Measurements from ENCODE around the gene CCDC175.

CCDC175 gene

DNA sequence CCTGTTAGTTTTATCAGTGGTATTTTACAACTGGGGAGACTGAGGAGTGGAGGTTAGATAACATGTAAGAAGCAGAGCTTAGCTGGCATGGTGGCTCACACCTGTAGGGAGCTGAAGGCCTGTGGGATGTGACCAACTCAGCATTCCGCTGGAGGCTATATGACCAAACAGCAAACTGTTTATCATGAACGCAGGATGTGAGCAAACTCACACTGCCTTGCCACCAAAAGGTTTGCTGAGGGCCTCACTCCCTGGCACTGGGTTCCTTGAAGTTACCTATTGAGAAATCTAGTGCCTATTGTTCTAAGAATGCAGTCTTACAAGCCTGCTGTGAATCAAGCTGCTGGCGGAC lies 68.9 kb downstream of the CCDC175 start:
- H3K9ac ChIP-seq (ENCODE audit: low read depth, low read length), result no peak overlapping the region
- no peak overlapping the region for H3K4me3 ChIP-seq (ENCODE audit: low read length)
- no peaks in the 10 kb centered on the region for H3K27me3 ChIP-seq (ENCODE audit: insufficient read depth, low read length)
- H3K4me1 ChIP-seq (ENCODE audit: insufficient read depth, low read length), result peaks cover 6% of the 10 kb centered on the region; the same call in 1 of the 2 replicates
- no peak overlapping the region for H3K27ac ChIP-seq (ENCODE audit: low read depth, low read length)
- whole genome bisulfite sequencing, result 94% methylated on average over 3 of the region's 3 CpGs
- H3K36me3 ChIP-seq (ENCODE audit: insufficient read depth, low read length), result peaks cover 22% of the 10 kb centered on the region
- 0 out of 2 replicates have a peak, but pooled peaks cover under 1% of the 10 kb centered on the region for H3K9me3 ChIP-seq (ENCODE audit: insufficient read depth, low read depth, low read length)

DNA sequence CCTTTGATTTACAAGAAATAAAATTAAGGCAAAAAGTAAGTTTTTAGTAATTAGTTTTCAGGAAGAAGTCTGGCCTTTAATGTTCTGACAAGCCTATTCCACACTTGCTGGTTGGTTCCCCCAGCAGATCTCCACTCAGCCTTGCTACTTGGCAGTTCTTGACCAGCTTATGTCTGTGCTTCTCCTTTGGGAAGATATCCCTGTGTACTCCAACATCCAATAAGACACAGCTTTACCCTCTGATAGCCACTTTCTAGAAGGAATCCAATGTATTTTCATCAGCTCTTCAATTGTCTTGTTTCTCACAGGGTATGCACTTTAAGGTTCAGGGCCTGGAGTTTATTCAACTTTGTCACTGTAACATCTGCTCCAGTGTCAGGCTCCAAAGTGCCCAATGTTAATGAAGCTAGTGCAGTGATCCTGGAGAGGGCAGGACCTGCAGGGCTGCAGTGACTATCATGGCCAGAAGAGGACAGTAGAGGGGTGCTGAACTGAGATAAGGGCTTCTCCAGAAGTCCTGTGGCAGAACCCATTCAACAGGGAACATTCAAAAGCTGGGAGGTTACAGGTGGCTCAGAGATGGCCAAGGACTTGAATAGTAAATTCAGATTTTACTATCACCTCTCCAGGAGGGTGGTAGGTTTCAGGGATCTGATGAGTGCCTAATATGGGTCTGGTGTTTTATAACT lies 69.4 kb downstream of the CCDC175 start:
- peaks cover 6% of the 10 kb centered on the region; the same call in 1 of the 2 replicates for H3K4me1 ChIP-seq (ENCODE audit: insufficient read depth, low read length)
- no peak overlapping the region for H3K4me3 ChIP-seq (ENCODE audit: low read length)
- H3K27ac ChIP-seq (ENCODE audit: low read depth, low read length), result no peak overlapping the region
- peaks cover 23% of the 10 kb centered on the region for H3K36me3 ChIP-seq (ENCODE audit: insufficient read depth, low read length)
- no peaks in the 10 kb centered on the region for H3K9me3 ChIP-seq (ENCODE audit: insufficient read depth, low read depth, low read length)
- H3K27me3 ChIP-seq (ENCODE audit: insufficient read depth, low read length), result no peaks in the 10 kb centered on the region
- no peak overlapping the region for H3K9ac ChIP-seq (ENCODE audit: low read depth, low read length)

DNA sequence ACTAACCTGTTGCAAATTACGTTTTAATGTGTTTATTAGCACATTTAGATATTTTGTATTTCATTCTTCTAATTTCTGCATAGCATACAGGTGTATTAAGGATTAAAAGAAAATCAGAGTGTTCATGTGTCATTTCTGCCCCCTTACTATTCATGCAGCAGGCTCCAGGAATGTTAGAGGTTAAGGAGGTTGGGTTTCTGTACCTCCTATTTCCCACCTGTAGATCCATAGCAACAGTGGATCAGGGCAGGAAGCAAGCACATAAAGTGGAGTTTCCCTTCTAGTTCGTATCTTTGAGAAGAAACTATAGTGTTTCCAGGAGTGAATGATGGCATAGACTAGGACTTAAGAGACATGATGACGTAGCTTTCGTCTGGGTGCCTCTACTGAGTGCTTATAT lies 73.4 kb downstream of the CCDC175 start:
- Histone ChIP-seq H3K27ac (ENCODE audit: low read depth, low read length) (no peak overlapping the region), H3K4me1 (ENCODE audit: insufficient read depth, low read length) (0 out of 2 replicates have a peak, but pooled peaks cover 3% of the 10 kb centered on the region), H3K9ac (ENCODE audit: low read depth, low read length) (no peak overlapping the region), H3K36me3 (ENCODE audit: insufficient read depth, low read length) (peaks cover 61% of the 10 kb centered on the region), H3K4me3 (ENCODE audit: low read length) (no peak overlapping the region), H3K27me3 (ENCODE audit: insufficient read depth, low read length) (no peaks in the 10 kb centered on the region), H3K9me3 (ENCODE audit: insufficient read depth, low read depth, low read length) (no peaks in the 10 kb centered on the region)
- WGBS, result 90% methylated on average over 3 of the region's 4 CpGs

DNA sequence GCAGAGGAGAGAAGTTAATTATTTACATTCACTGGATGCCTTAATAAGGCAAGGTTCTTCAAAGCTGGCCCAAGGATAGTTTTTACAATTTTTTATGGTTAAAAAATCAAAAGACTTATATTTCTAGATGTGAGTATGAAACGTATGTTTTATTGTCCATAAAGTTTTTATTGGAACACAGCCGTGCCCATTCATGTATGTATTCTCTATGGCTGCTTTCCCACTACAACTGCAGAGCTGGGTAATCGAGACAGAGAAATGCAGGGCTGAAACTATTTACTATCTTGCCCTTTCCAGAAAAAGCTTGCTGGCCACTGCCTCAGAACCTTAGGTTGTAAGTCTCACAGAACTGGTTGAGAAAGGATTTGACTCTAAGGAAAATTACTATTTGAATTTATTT lies 75.9 kb downstream of the CCDC175 start:
- H3K27me3 ChIP-seq (ENCODE audit: insufficient read depth, low read length), result no peaks in the 10 kb centered on the region
- H3K4me3 ChIP-seq (ENCODE audit: low read length), result no peak overlapping the region
- no peak overlapping the region for H3K27ac ChIP-seq (ENCODE audit: low read depth, low read length)
- H3K36me3 ChIP-seq (ENCODE audit: insufficient read depth, low read length), result peaks cover 84% of the 10 kb centered on the region
- H3K9ac ChIP-seq (ENCODE audit: low read depth, low read length), result no peak overlapping the region
- 98% methylated on average over 3 of the region's 3 CpGs for WGBS
- no peaks in the 10 kb centered on the region for H3K9me3 ChIP-seq (ENCODE audit: insufficient read depth, low read depth, low read length)
- no peaks in the 10 kb centered on the region for H3K4me1 ChIP-seq (ENCODE audit: insufficient read depth, low read length)

DNA sequence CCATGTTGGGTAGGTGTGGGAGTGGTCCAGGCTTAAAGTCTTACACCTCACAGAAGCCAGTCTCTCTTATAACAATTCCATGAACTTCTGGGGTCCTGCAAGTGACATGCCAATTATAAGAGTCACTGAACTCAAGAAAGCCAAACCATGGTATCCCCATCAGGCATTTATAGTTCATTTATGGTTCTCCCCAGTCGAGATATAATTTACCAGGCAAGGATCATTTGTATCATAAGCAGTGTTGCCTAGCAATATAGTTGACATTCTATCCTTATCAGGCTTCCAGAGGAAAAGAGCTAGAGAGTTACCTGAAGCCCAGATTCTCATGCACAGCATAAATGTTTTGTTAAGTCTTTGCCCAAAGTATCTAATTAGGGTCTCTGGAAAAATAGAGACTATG lies 84.2 kb downstream of the CCDC175 start:
- H3K36me3 ChIP-seq (ENCODE audit: insufficient read depth, low read length), result peaks cover 95% of the 10 kb centered on the region
- no peaks in the 10 kb centered on the region for H3K27me3 ChIP-seq (ENCODE audit: insufficient read depth, low read length)
- 87% methylated on average over 1 of the region's 1 CpG for WGBS
- no peak overlapping the region for H3K9ac ChIP-seq (ENCODE audit: low read depth, low read length)
- 0 out of 2 replicates have a peak, but pooled peaks cover 2% of the 10 kb centered on the region for H3K9me3 ChIP-seq (ENCODE audit: insufficient read depth, low read depth, low read length)
- no peak overlapping the region for H3K4me3 ChIP-seq (ENCODE audit: low read length)
- no peak overlapping the region for H3K27ac ChIP-seq (ENCODE audit: low read depth, low read length)
- no peaks in the 10 kb centered on the region for H3K4me1 ChIP-seq (ENCODE audit: insufficient read depth, low read length)

DNA sequence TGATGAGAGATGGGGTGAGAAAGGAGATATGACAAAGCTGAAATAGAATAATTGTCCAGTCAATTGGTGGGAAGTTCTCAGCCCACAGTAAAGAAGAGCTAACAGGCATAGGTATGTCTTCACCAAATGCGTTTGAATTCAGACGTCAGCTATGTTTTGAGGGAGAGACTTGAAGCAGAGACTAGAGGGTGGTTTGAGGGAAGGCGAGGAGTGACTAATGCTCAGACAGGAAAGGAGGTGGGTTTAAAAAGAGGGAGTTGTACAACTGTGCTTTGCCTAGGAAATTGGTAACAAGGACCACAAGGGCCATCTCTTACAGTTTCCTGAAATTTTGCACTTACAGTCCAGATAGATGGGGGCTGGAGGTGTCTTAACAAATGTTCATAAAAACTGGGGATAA lies 85.9 kb downstream of the CCDC175 start:
- peaks cover 83% of the 10 kb centered on the region for H3K36me3 ChIP-seq (ENCODE audit: insufficient read depth, low read length)
- no peak overlapping the region for H3K27ac ChIP-seq (ENCODE audit: low read depth, low read length)
- H3K27me3 ChIP-seq (ENCODE audit: insufficient read depth, low read length), result no peaks in the 10 kb centered on the region
- H3K4me3 ChIP-seq (ENCODE audit: low read length), result no peak overlapping the region
- H3K9me3 ChIP-seq (ENCODE audit: insufficient read depth, low read depth, low read length), result 0 out of 2 replicates have a peak, but pooled peaks cover 2% of the 10 kb centered on the region
- WGBS, result 92% methylated on average over 3 of the region's 3 CpGs
- H3K4me1 ChIP-seq (ENCODE audit: insufficient read depth, low read length), result no peaks in the 10 kb centered on the region
- no peak overlapping the region for H3K9ac ChIP-seq (ENCODE audit: low read depth, low read length)

DNA sequence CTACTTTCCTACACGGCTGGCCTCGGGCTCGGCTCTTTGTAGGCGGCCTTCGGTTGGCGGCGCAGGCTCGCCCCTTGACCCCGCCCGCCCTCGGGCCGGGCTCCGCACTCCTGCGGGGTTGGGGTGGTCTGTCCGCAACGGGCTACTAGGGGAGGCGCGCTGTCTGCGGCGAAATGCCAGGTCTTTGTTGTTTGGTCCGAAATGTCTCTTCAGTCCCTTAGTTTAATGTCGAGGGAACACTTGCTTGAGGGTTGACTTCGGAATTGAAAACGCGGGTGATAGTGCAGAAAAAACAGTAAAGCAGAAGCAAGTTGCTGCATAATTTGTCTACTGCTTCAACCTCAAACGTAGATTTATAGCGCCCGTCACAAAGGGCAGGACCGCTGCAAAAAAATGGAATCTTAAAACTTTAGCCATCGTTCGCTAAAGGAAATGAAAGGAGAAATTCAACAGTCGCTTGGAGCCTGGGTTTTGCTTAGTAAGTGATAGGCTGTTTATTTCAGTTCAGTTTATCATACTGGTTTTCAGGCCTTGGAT lies 91.9 kb downstream of the CCDC175 start:
- under 1% methylated on average over 32 of the region's 32 CpGs for WGBS
- H3K9me3 ChIP-seq (ENCODE audit: insufficient read depth, low read depth, low read length), result no peaks in the 10 kb centered on the region
- no peaks in the 10 kb centered on the region for H3K27me3 ChIP-seq (ENCODE audit: insufficient read depth, low read length)
- H3K9ac ChIP-seq (ENCODE audit: low read depth, low read length), result peak overlapping the region; percentile 92
- H3K36me3 ChIP-seq (ENCODE audit: insufficient read depth, low read length), result peaks cover 29% of the 10 kb centered on the region
- peaks cover 13% of the 10 kb centered on the region; the same call in 1 of the 2 replicates for H3K4me1 ChIP-seq (ENCODE audit: insufficient read depth, low read length)
- peak overlapping the region; percentile 81 for H3K27ac ChIP-seq (ENCODE audit: low read depth, low read length)
- peak overlapping the region; percentile 95 for H3K4me3 ChIP-seq (ENCODE audit: low read length)

DNA sequence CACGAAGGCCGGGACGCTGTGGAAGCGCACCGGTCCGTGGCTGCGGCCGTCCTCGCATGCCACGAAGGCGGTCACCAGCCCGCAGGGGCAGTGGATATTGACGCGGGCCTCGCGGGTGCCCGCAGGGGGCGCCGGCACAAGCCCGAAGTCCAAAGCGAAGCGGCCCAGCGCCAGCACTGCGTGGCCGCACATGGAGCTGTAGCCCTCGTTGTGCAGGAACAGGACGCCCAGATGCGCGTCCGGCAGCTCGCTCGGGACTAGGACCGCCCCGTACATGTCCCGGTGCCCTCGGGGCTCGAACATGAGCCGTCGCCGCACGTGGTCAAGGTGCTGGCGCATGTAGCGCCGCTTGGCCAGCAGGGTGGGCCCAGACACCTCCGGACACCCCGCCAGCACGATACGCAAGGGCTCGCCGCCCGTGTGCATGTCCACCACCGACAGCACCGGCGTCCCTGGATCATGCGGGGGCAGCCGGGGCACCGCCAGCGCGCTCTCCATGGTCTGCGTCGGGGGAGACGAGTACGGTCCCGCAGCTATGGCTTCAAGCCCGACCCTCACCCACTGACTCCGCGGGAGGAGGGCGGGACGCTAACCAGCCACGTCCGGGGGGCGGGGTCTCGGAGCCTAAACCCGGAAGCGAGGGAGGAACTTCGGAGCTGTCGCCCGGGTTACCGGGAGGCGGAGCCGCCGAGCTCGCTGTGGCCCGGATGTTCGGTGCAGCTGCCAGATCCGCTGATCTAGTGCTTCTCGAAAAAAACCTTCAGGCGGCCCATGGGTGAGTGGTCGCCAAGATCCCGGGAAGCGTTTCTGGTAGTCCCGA lies 92.6 kb downstream of the CCDC175 start, which contains the start of the genes JKAMP and L3HYPDH:
JKAMP (plus strand) TSS at position 699 of the 820 bp plus-strand sequence; CDS start at position 772, 73 bp downstream.
L3HYPDH (minus strand) TSS at position 590 of the 820 bp plus-strand sequence; CDS start at position 498, 92 bp downstream.
- Histone ChIP-seq H3K36me3 (ENCODE audit: insufficient read depth, low read length) (peaks cover 24% of the 10 kb centered on the region), H3K4me3 (ENCODE audit: low read length) (peak within 1 kb of the TSS; percentile 95), H3K4me1 (ENCODE audit: insufficient read depth, low read length) (peaks cover 13% of the 10 kb centered on the region; the same call in 1 of the 2 replicates), H3K9ac (ENCODE audit: low read depth, low read length) (peak within 1 kb of the TSS; percentile 92), H3K27me3 (ENCODE audit: insufficient read depth, low read length) (no peaks in the 10 kb centered on the region), H3K9me3 (ENCODE audit: insufficient read depth, low read depth, low read length) (no peaks in the 10 kb centered on the region), H3K27ac (ENCODE audit: low read depth, low read length) (peak within 1 kb of the TSS; percentile 81)
- WGBS, result under 1% methylated on average over 92 of the region's 92 CpGs

DNA sequence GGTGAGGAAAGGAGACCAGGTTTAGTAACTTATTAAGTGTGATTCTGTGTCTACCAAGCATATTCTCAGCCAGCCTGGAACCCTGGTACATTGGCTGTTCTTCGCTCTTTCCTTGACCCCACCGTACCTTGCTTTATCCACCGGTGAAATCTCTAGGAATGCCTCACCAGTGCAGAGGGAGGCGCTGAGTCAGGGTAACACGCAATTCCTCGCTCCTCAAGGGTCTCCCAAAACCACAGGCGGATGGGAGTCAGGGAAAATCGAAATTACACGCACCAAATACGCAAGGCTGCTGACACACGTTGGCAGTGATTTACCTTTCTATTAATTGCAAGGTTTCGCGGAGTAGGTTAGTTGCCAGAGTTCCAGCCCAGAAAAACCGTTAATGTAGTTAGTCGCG lies 93.2 kb downstream of the CCDC175 start:
- H3K36me3 ChIP-seq (ENCODE audit: insufficient read depth, low read length), result peaks cover 24% of the 10 kb centered on the region
- H3K27me3 ChIP-seq (ENCODE audit: insufficient read depth, low read length), result no peaks in the 10 kb centered on the region
- H3K9ac ChIP-seq (ENCODE audit: low read depth, low read length), result peak overlapping the region; percentile 92
- peak overlapping the region; percentile 95 for H3K4me3 ChIP-seq (ENCODE audit: low read length)
- H3K4me1 ChIP-seq (ENCODE audit: insufficient read depth, low read length), result peaks cover 13% of the 10 kb centered on the region; the same call in 1 of the 2 replicates
- WGBS, result 2% methylated on average over 16 of the region's 16 CpGs
- H3K9me3 ChIP-seq (ENCODE audit: insufficient read depth, low read depth, low read length), result no peaks in the 10 kb centered on the region
- H3K27ac ChIP-seq (ENCODE audit: low read depth, low read length), result peak overlapping the region; percentile 81; the same call in 1 of the 2 replicates

DNA sequence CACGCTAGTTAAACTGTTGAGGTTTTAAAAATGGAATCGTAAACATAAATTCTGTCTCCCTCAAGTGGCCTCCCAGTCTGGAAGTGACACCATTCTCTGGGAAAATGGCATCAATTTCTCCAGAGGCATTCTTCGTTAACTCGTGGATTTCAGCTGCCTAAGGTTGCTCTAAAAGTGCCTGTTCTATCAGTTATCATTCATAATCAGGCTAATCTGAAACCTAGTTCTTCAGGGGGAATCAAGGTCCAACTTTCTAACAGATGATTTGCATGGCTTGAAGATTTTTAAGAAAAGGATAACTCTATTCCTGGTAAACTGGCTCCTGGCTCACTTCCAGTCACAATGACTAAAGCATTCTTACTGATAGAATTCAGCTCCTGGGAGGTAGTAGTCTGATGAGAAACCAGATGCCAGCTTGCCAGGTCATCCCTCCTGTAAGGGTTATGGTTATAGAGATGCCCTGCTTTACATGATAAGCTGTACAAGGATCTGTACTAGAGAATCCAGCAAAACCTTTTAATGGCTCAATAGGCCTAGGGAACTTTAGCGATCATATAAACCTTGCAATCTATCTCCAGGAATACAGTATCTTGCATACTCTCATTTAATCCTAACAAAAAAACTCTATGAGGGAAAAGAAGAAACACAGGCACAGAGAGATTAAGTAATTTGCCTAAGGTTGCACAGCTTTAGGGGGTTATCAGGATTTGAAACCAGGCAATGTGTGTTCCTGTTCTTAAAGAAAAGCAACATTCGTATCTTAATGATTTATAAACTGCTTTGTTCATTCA lies 93.9 kb downstream of the CCDC175 start:
- Histone ChIP-seq H3K9ac (ENCODE audit: low read depth, low read length) (peak overlapping the region; percentile 92), H3K27me3 (ENCODE audit: insufficient read depth, low read length) (no peaks in the 10 kb centered on the region)

More for the DNA sequence above, 93.9 kb downstream of the CCDC175 start:
- H3K9me3 ChIP-seq (ENCODE audit: insufficient read depth, low read depth, low read length), result no peaks in the 10 kb centered on the region
- 87% methylated on average over 5 of the region's 6 CpGs for WGBS
- no peak overlapping the region for H3K27ac ChIP-seq (ENCODE audit: low read depth, low read length)
- peaks cover 13% of the 10 kb centered on the region; the same call in 1 of the 2 replicates for H3K4me1 ChIP-seq (ENCODE audit: insufficient read depth, low read length)
- H3K36me3 ChIP-seq (ENCODE audit: insufficient read depth, low read length), result peaks cover 24% of the 10 kb centered on the region
- H3K4me3 ChIP-seq (ENCODE audit: low read length), result peak overlapping the region; percentile 95
